HG03280 (cell line): Measurements from ENCODE around the gene TXNRD1.
A peak's percentile ranks its signal among the peaks of the same experiment; 100 is the strongest.
"Not testable (repeated sequence)": the region's sequence is repeated elsewhere in the genome, so short reads cannot be mapped to it uniquely, and the experiment has no call there.

Experiments
- ATAC-seq: cut with Tn5 transposase; IDR thresholded peaks from one replicate; pipeline ENCODE4 v1.9.1; 2021; ENCODE audit warnings: mild to moderate bottlenecking, moderate library complexity; ENCODE audit not compliant: unreplicated experiment

Gene TXNRD1

DNA sequence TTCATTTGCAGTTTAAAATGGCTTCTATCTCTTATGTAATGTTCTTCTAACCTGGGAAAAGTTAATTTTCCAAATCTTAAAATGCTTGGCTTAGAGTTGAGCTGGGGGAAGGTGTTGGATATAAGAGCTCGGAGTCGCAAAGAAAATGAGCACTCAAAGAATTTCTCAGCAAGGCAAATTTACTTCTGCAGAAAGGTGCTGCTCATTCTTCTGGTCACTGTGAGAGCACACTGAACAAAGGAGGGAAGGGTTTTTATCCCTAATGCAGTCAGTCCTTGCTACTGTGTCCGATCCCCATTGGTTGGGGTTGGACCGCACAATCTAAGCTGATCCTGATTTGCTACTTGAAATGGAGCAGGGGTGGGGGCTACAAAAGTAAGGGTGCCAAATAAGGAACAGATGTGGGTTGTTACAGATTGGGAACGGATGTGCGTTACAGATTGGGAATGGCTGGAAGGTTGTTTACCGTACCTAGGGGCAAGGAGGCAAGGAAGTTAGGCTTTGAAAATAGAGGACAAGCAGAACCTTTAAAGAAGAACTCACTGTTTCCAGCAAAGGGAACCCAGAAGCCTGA is 19.4 kb downstream of the TXNRD1 start:
- ATAC-seq: no peak

DNA sequence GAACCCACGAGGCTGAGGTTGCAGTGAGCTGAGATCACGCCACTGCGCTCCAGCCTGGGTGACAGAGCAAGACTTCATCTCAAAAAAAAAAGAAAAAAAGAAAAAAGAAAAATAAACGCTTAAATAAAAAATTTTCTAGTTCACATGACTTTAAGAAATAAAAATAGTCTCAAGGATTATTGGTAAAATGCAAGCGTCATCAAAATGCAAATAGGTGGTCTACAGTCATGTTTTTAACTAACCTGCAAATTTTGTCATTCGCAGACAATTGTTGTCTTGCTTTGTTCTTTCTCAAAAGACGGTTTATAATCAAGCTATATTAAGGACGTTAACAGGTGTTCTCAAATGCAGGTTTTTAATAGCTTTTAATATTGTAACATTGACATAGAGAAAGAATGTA is 22.4 kb downstream of the TXNRD1 start:
- no peak for ATAC-seq

GRCh38 chr12:104242546-104243206 is 27.1 kb downstream of the TXNRD1 start:
- no peak for ATAC-seq

DNA sequence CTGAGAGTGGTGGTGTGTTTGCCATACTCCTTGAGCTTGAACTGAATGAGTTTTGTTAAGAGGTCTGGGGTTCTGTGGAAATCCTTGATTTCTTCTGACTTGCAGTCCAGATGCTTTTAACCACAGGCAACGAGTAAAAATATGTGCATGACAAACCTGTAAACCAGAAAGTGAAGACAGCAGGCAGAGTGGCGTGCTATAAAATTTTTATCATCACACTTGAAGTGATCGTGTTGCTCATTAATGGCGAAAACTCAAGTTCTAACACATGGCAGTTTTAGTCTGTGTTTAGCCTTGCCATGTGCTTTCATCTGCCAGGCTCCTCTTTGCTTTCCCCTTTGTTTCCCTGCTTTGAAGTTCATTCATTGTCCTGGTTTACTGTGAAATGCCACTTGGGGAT is 28.0 kb downstream of the TXNRD1 start:
- no peak for ATAC-seq

GRCh38 chr12:104243971-104244370 is 28.4 kb downstream of the TXNRD1 start:
- no peak for ATAC-seq

- no peak for ATAC-seq
These were observed 32.1 kb downstream of the TXNRD1 start for GRCh38 chr12:104247698-104248097.

GRCh38 chr12:104248444-104248843 is 32.9 kb downstream of the TXNRD1 start:
- ATAC-seq: no peak

- no peak for ATAC-seq
These were observed 33.4 kb downstream of the TXNRD1 start for GRCh38 chr12:104249017-104249416.

DNA sequence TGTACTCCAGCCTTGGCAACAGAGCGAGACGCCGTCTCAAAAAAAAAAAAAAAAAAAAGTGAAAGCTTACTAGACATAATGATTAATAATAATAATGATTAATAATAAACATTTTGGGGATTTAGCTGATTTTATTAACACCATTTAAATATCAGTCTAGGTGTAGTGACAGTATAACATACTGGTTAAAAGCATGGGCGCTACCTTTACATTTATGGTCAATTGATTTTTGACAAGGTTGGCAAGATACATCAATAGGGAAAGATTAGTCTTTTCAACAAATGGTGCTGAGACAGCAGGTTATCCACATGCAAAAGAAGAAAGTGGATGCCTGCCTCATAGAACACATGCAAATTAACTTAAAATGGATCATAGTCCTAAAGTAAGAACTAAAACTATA is 34.3 kb downstream of the TXNRD1 start:
- ATAC-seq: no peak

DNA sequence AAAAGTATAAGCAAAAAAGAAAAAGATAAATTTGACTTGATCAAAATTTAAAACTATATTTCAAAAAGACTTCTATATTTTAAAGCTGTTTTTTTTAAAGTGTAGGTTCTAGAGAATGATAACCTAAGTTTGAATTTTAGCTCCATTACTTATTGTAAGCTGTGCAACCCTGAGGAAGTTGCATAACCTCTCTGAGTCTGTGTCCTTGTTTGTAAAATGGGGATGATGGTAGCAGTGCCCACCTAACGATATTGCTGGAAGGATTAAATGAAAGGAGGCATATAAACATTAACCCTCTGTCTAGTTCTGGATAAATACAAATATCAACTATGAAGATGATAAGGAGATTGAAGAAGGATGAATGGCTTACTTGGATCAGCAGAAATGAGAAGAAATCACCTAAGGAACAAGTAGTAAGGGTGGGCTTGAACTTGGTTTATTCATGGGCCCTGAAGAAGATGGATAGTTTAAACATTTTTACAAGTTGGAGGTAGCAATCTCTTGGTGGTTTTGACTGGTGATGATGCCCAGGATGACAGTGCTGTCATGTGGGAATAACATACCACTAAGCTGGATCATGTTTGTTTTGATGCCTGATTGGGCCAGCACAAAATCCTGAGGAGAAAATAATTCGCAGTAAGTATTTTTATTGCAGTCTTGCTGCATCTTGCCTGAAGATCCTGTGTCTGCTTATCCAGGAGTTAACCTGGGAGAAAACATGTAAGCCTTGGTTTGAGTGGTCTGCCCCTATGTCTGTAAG is 35.0 kb downstream of the TXNRD1 start:
- ATAC-seq: no peak

- no peak for ATAC-seq
These were observed 42.4 kb downstream of the TXNRD1 start for GRCh38 chr12:104257913-104258472.

DNA sequence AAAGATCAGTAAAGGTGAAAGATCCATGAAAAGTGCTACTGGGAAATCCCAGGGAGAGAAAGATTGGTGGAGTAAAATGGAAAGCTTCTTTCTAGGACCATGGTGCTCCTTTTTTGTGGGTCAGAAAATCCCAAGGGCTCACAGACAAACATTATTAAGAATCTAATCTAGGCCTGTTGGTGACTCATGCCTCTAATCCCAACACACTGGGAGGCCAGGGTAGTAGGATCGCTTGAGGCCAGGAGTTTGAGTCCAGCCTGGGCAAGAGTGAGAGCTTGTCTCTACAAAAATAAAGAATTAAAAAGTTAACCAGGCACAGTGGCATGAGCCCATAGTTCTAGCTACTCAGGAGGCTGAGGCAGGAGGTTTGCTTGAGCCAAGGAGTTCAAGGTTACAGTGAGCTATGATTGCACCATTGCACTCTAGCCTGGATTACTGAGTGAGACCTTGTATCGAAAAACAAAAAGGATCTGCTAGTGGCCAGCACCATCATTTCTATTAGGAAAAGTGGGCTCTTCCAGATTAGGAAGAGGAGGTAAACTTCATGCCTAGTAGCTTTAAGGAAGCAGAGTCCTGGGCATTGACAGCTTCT is 43.0 kb downstream of the TXNRD1 start:
- no peak for ATAC-seq

DNA sequence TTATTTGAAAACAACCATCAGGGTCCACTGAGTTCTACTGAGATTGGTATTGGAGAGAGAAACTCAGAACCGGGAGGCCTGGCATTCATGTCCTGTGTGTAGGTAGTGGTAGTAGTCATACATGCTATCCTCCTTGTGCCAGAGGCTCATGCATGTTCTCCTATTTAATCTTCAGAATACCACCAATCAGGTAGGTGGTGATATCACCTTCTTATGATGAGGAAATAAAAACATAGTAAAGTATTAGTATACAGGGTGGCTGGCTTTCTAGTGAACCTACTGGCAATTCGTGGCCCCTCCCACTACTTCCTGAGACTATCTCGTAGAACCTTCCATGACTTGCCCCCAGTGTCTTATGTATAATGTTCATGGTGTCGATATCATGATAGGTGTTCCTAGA is 47.4 kb downstream of the TXNRD1 start:
- ATAC-seq: no peak

- ATAC-seq: no peak
These were observed 48.2 kb downstream of the TXNRD1 start for GRCh38 chr12:104263580-104264358.

- ATAC-seq: not testable (repeated sequence)
These were observed 49.9 kb downstream of the TXNRD1 start for GRCh38 chr12:104265436-104265835.

DNA sequence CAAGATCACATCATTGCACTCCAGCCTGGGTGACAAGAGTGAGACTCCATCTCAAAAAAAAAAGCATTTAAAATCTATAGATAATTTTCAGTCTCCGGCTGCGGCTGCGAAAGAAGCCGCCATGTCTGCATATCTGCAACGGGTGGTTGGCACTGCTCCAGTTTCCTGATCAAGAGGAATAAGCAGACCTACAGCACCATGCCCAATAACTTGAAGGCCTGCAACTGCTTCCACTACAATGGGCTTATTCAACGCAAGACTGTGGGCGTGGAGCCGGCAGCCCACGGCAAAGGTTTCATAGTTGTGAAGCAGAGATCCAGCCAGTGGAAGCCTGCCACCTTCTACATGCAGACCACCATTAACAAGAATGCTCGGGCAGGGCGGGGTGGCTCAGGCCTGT is 57.4 kb downstream of the TXNRD1 start:
- ATAC-seq: no peak

GRCh38 chr12:104273503-104273902 is 57.9 kb downstream of the TXNRD1 start:
- no peak for ATAC-seq

GRCh38 chr12:104274811-104275210 is 59.2 kb downstream of the TXNRD1 start:
- no peak for ATAC-seq

- ATAC-seq: peak; percentile 35
These were observed 60.1 kb downstream of the TXNRD1 start for GRCh38 chr12:104275689-104276088.

- ATAC-seq: peak; percentile 78
These were observed 60.9 kb downstream of the TXNRD1 start for GRCh38 chr12:104276273-104277131.
